LNCaP clone FGC (cell line): Measurements from ENCODE around the gene CCDC200.
"Not testable (repeated sequence)": the region's sequence is repeated elsewhere in the genome, so short reads cannot be mapped to it uniquely, and the experiment has no call there.

Source experiments
- DNase-seq: peaks from one replicate; pipeline ENCODE4 v3.0.0-alpha.2; 2011; ENCODE audit warnings: low read depth
- H3K4me3 ChIP-seq: 2 replicates; pipeline ENCODE4 v1.5.1; 2011; ENCODE audit warnings: mild to moderate bottlenecking, low read depth, low read length, control low read depth
- TF ChIP-seq, protein P1 (sequence below): IDR thresholded peaks from 2 replicates; pipeline ENCODE4 v1.5.1; 2012; ENCODE audit warnings: mild to moderate bottlenecking; ENCODE audit not compliant: control insufficient read depth, insufficient read depth; ENCODE audit errors: extremely low read depth

The CCDC200 gene

GRCh38 chr17:43210576-43210975 is 17.8 kb downstream of the CCDC200 start:
- no peak for DNase-seq
- TF ChIP-seq, protein P1, sequence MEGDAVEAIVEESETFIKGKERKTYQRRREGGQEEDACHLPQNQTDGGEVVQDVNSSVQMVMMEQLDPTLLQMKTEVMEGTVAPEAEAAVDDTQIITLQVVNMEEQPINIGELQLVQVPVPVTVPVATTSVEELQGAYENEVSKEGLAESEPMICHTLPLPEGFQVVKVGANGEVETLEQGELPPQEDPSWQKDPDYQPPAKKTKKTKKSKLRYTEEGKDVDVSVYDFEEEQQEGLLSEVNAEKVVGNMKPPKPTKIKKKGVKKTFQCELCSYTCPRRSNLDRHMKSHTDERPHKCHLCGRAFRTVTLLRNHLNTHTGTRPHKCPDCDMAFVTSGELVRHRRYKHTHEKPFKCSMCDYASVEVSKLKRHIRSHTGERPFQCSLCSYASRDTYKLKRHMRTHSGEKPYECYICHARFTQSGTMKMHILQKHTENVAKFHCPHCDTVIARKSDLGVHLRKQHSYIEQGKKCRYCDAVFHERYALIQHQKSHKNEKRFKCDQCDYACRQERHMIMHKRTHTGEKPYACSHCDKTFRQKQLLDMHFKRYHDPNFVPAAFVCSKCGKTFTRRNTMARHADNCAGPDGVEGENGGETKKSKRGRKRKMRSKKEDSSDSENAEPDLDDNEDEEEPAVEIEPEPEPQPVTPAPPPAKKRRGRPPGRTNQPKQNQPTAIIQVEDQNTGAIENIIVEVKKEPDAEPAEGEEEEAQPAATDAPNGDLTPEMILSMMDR: no peak
- H3K4me3 ChIP-seq: no peak overlapping the region

DNA sequence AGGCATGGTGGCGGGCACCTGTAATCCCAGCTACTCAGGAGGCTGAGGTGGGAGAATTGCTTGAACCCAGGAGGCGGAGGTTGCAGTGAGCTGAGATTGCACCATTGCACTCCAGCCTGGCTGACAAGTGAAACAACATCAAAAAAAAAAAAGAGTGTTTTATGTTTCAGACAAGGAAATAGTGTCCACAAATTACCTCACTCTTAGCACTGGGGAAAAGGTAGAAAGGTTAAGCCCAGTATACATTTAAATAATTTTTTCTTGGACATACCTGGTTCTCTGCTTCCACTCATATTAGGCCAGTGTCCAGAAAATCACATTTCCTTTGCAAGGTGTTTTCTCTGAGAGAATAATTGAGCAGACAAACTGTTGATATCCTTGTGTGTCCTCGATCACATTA is 25.4 kb downstream of the CCDC200 start:
- DNase-seq: not testable (repeated sequence)

DNA sequence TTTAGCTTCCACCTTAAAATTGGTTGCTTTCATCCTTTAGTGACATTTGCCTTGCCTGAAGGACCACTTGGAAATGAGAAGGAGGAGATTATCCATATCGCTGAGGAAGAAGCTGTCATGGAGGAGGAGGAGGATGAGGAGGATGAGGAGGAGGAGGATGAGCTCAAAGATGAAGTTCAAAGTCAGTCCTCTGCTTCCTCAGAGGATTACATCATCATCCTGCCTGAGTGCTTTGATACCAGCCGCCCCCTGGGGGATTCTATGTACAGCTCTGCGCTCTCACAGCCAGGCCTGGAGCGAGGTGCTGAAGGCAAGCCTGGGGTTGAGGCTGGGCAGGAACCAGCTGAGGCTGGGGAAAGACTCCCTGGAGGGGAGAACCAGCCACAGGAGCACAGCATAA is 28.3 kb downstream of the CCDC200 start:
- TF ChIP-seq, protein P1: no peak
- DNase-seq: no peak
- no peak overlapping the region for H3K4me3 ChIP-seq

More for the DNA sequence above, 25.4 kb downstream of the CCDC200 start:
- H3K4me3 ChIP-seq: not testable (repeated sequence)

DNA sequence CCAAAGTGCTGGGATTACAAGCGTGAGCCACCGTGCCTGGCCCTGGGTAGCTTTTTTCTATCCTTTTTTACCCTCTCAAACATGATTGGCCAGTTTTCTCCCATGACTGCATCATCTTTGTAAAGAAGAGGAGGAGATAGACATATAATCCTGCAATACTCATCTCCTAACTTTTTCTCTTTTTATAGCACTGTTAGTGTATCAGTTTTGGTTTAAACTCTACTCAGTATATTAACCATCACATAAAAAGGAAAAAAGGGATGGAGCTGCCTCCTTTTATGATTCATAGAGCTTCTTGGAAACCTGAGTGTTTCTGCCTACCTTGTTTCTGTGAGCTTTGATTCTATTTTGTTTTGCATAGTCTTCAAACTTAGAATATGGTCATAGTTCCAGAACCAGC is 28.8 kb downstream of the CCDC200 start:
- DNase-seq: no peak
- no peak overlapping the region for H3K4me3 ChIP-seq
- TF ChIP-seq, protein P1: no peak

- TF ChIP-seq, protein P1: no peak
- DNase-seq: no peak
- no peak overlapping the region for H3K4me3 ChIP-seq
These were observed 35.2 kb downstream of the CCDC200 start for GRCh38 chr17:43193251-43193650.

- H3K4me3 ChIP-seq, DNase-seq: not testable (repeated sequence)
These were observed 41.8 kb downstream of the CCDC200 start for GRCh38 chr17:43186656-43187055.

- TF ChIP-seq, protein P1: no peak
- no peak overlapping the region for H3K4me3 ChIP-seq
- no peak for DNase-seq
These were observed 44.5 kb downstream of the CCDC200 start for GRCh38 chr17:43183921-43184320.

GRCh38 chr17:43176119-43176570 is 52.3 kb downstream of the CCDC200 start:
- TF ChIP-seq, protein P1: no peak
- DNase-seq: no peak
- H3K4me3 ChIP-seq: no peak overlapping the region
